Mammary epithelial cell (primary cell): ENCODE results near the gene CHD9.

Experiments used
- EZH2 ChIP-seq: IDR thresholded peaks from 2 replicates; pipeline ENCODE4 v1.6.1; 2012; ENCODE audit warnings: low read length, inconsistent platforms, borderline replicate concordance
- TF ChIP-seq, protein P1 (sequence below), 2 donors: IDR thresholded peaks in 1 of 2; conservative IDR thresholded peaks in 1 of 2; 2 replicates each; pipeline ENCODE4 v1.5.1; 2011 to 2012; ENCODE audit warnings: inconsistent platforms in 2 of 2, low read length in 2 of 2, mild to moderate bottlenecking in 2 of 2, control low read depth in 1 of 2, low read depth in 1 of 2; ENCODE audit not compliant: insufficient read depth in 1 of 2; ENCODE audit errors: extremely low read depth in 1 of 2

DNA sequence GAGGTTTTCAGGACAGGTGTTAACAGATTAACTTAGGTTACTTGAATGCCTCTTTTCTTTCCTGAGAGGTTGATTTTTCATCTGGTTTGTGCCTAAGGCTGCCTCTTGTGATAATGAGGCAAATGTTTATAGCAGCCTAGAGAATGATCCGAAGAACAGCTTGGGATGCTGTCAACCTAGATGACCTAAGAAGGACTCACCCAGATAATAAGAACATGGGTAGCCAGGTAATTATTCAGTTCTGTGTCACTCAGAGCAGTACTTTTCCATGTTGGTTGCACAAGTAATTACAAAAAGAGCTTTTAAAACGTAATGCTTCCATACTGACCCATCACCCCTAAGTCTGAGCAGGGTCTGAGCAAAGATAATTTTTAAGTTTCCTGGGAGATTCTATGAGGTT, 60.3 kb downstream of the CHD9 start:
- TF ChIP-seq, protein P1, sequence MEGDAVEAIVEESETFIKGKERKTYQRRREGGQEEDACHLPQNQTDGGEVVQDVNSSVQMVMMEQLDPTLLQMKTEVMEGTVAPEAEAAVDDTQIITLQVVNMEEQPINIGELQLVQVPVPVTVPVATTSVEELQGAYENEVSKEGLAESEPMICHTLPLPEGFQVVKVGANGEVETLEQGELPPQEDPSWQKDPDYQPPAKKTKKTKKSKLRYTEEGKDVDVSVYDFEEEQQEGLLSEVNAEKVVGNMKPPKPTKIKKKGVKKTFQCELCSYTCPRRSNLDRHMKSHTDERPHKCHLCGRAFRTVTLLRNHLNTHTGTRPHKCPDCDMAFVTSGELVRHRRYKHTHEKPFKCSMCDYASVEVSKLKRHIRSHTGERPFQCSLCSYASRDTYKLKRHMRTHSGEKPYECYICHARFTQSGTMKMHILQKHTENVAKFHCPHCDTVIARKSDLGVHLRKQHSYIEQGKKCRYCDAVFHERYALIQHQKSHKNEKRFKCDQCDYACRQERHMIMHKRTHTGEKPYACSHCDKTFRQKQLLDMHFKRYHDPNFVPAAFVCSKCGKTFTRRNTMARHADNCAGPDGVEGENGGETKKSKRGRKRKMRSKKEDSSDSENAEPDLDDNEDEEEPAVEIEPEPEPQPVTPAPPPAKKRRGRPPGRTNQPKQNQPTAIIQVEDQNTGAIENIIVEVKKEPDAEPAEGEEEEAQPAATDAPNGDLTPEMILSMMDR (conservative IDR thresholded peaks at IDR 0.05 in 1 of 2, IDR thresholded peaks at IDR 0.05 in 1 of 2; ENCODE audit: extremely low read depth in 1 of 2, insufficient read depth in 1 of 2, low read depth in 1 of 2, low read length in 2 of 2) = no peak
- no peak for TF ChIP-seq EZH2
